OCI-LY1 (cell line): ENCODE results near the gene CCDC57.
A peak's percentile ranks its signal among the peaks of the same experiment; 100 is the strongest.

ENCODE experiments used
- H2AFZ ChIP-seq: fragments of 200-600 bp; sonication (generic), shearing (Covaris generic); 2 replicates; pipeline ENCODE4 v1.6.0; 2014; ENCODE audit warnings: antibody characterized with exemption, mild to moderate bottlenecking, low read length
- H3F3A ChIP-seq: fragments of 200-600 bp; sonication (generic), shearing (Covaris generic); 2 replicates; pipeline ENCODE4 v1.6.0; 2014; ENCODE audit warnings: mild to moderate bottlenecking, antibody characterized with exemption, low read length, moderate library complexity; ENCODE audit not compliant: insufficient read depth
- H3K27ac ChIP-seq: fragments of 200-600 bp; sonication (generic); 2 replicates; pipeline ENCODE4 v1.5.1; 2014; ENCODE audit warnings: low read length, mixed run types, mild to moderate bottlenecking, low read depth; ENCODE audit not compliant: poor library complexity, severe bottlenecking
- H3K27me3 ChIP-seq: fragments of 200-600 bp; sonication (generic); 2 replicates; pipeline ENCODE4 v1.6.0; 2014; ENCODE audit warnings: antibody characterized with exemption, mild to moderate bottlenecking, low read length, moderate library complexity; ENCODE audit not compliant: insufficient read depth
- H3K36me3 ChIP-seq: fragments of 200-600 bp; sonication (generic); 2 replicates; pipeline ENCODE4 v1.6.1; 2014; ENCODE audit warnings: mild to moderate bottlenecking, antibody characterized with exemption, low read length, moderate library complexity, mixed read lengths; ENCODE audit not compliant: insufficient read depth
- H3K4me1 ChIP-seq: fragments of 200-600 bp; sonication (generic); 2 replicates; pipeline ENCODE4 v1.5.1; 2014; ENCODE audit warnings: mild to moderate bottlenecking, low read length, moderate library complexity; ENCODE audit not compliant: insufficient read depth, severe bottlenecking
- H3K4me2 ChIP-seq: fragments of 200-600 bp; sonication (generic), shearing (Covaris generic); 2 replicates; pipeline ENCODE4 v1.6.1; 2014; ENCODE audit warnings: low read length
- H3K4me3 ChIP-seq: fragments of 200-600 bp; sonication (generic); 2 replicates; pipeline ENCODE4 v1.5.1; 2014; ENCODE audit warnings: low read length, low read depth, mild to moderate bottlenecking, mixed read lengths; ENCODE audit not compliant: poor library complexity, severe bottlenecking
- H3K79me2 ChIP-seq: fragments of 200-600 bp; shearing (Covaris generic); 2 replicates; pipeline ENCODE4 v1.6.1; 2016; ENCODE audit warnings: mixed run types, low read length, mixed read lengths; ENCODE audit not compliant: insufficient read depth
- H3K9ac ChIP-seq: fragments of 200-600 bp; sonication (generic), shearing (Covaris generic); 2 replicates; pipeline ENCODE4 v1.6.1; 2014; ENCODE audit warnings: mild to moderate bottlenecking, low read length, mixed read lengths
- H3K9me2 ChIP-seq: fragments of 200-600 bp; sonication (generic), shearing (Covaris generic); 2 replicates; pipeline ENCODE4 v1.6.1; 2014; ENCODE audit warnings: low read depth, mild to moderate bottlenecking, low read length, mixed read lengths
- H3K9me3 ChIP-seq: fragments of 200-600 bp; shearing (Covaris generic); 2 replicates; pipeline ENCODE4 v1.6.1; 2014; ENCODE audit warnings: low read length, mixed read lengths
- H4K20me1 ChIP-seq: fragments of 200-600 bp; sonication (generic), shearing (Covaris generic); 2 replicates; pipeline ENCODE4 v1.6.0; 2016; ENCODE audit warnings: mild to moderate bottlenecking, low read length; ENCODE audit not compliant: insufficient read depth
- CTCF ChIP-seq: fragments of 200-600 bp; sonication (generic), shearing (Covaris generic); IDR thresholded peaks from 2 replicates; pipeline ENCODE4 v1.5.1; 2017; ENCODE audit warnings: mild to moderate bottlenecking, antibody characterized with exemption, low read length, moderate library complexity, mixed read lengths
- EZH2 ChIP-seq: fragments of 200-600 bp; sonication (generic), shearing (Covaris generic); IDR thresholded peaks from 2 replicates; pipeline ENCODE4 v1.8.0; 2017; ENCODE audit warnings: borderline replicate concordance, mixed run types, mild to moderate bottlenecking, antibody characterized with exemption, low read length, moderate library complexity, mixed read lengths

CCDC57 gene

GRCh38 chr17:82101301-82101715, 111.3 kb downstream of the CCDC57 start:
- TF ChIP-seq EZH2 (no peak), CTCF (no peak)
- H3K4me3 ChIP-seq: peak overlapping the region; percentile 77
- peak overlapping the region; percentile 34; the same call in 1 of the 2 replicates for H3K9ac ChIP-seq
- H3K27me3 ChIP-seq: no peaks in the 10 kb centered on the region
- H3F3A ChIP-seq: no peaks in the 10 kb centered on the region
- peaks cover 5% of the 10 kb centered on the region; the same call in 1 of the 2 replicates for H3K36me3 ChIP-seq
- no peaks in the 10 kb centered on the region for H3K9me2 ChIP-seq
- H3K4me1 ChIP-seq: peaks cover 76% of the 10 kb centered on the region
- peak overlapping the region; percentile 96; the same call in 1 of the 2 replicates for H3K4me2 ChIP-seq
- H3K27ac ChIP-seq: peak overlapping the region; percentile 92
- H2AFZ ChIP-seq: no peak overlapping the region
- H3K9me3 ChIP-seq: no peaks in the 10 kb centered on the region
- H3K79me2 ChIP-seq: peaks cover 12% of the 10 kb centered on the region
- H4K20me1 ChIP-seq: no peaks in the 10 kb centered on the region

GRCh38 chr17:82100502-82101298, 111.9 kb downstream of the CCDC57 start:
- Histone ChIP-seq H3K27ac (peak overlapping the region; percentile 92), H3K27me3 (no peaks in the 10 kb centered on the region), H3K36me3 (peaks cover 11% of the 10 kb centered on the region; the same call in 1 of the 2 replicates), H3K79me2 (peaks cover 18% of the 10 kb centered on the region), H3K4me2 (peak overlapping the region; percentile 96), H3K9me3 (no peaks in the 10 kb centered on the region), H3K9me2 (no peaks in the 10 kb centered on the region), H4K20me1 (no peaks in the 10 kb centered on the region), H3K4me1 (peaks cover 76% of the 10 kb centered on the region), H3K4me3 (peak overlapping the region; percentile 77), H3F3A (no peaks in the 10 kb centered on the region), H3K9ac (peak overlapping the region; percentile 94; the same call in 1 of the 2 replicates), H2AFZ (no peak overlapping the region)
- TF ChIP-seq EZH2 (no peak), CTCF (no peak)

GRCh38 chr17:82098939-82099763, 113.5 kb downstream of the CCDC57 start:
- peaks cover 22% of the 10 kb centered on the region for H3K36me3 ChIP-seq
- no peaks in the 10 kb centered on the region for H3K27me3 ChIP-seq
- H3K9ac ChIP-seq: peak overlapping the region; percentile 94
- H3K79me2 ChIP-seq: peaks cover 19% of the 10 kb centered on the region
- H3K4me2 ChIP-seq: peak overlapping the region; percentile 96
- no peaks in the 10 kb centered on the region for H3K9me2 ChIP-seq
- no peak for TF ChIP-seq EZH2
- TF ChIP-seq CTCF: no peak
- H3K4me1 ChIP-seq: peaks cover 62% of the 10 kb centered on the region
- H4K20me1 ChIP-seq: no peaks in the 10 kb centered on the region
- peak overlapping the region; percentile 77 for H3K4me3 ChIP-seq
- no peak overlapping the region for H2AFZ ChIP-seq
- peak overlapping the region; percentile 92 for H3K27ac ChIP-seq
- no peaks in the 10 kb centered on the region for H3K9me3 ChIP-seq
- no peaks in the 10 kb centered on the region for H3F3A ChIP-seq
